Measurements from ENCODE around the gene RGS7.

RGS7 gene

GRCh38 chr1:240877605-240878004 is 479.4 kb downstream of the RGS7 start:
- no peak overlapping the region for H3K4me3 ChIP-seq (replicated peaks; ENCODE audit: low read depth, low read length)
- TF ChIP-seq CTCF (IDR thresholded peaks at IDR 0.05; ENCODE audit: low read depth, low read length, missing control alignments): no peak
- DNase-seq (ENCODE audit: extremely low read depth, low read depth): no peak

GRCh38 chr1:240876071-240876470 is 480.9 kb downstream of the RGS7 start:
- no peak overlapping the region for H3K4me3 ChIP-seq (replicated peaks; ENCODE audit: low read depth, low read length)
- DNase-seq (ENCODE audit: extremely low read depth, low read depth): no peak
- no peak for TF ChIP-seq CTCF (IDR thresholded peaks at IDR 0.05; ENCODE audit: low read depth, low read length, missing control alignments)

- DNase-seq (ENCODE audit: extremely low read depth, low read depth): no peak
- TF ChIP-seq CTCF (IDR thresholded peaks at IDR 0.05; ENCODE audit: low read depth, low read length, missing control alignments): no peak
- H3K4me3 ChIP-seq (replicated peaks; ENCODE audit: low read depth, low read length): no peak overlapping the region
Observed at GRCh38 chr1:240869071-240869470, 487.9 kb downstream of the RGS7 start.

GRCh38 chr1:240866724-240867123 is 490.3 kb downstream of the RGS7 start:
- no peak overlapping the region for H3K4me3 ChIP-seq (replicated peaks; ENCODE audit: low read depth, low read length)
- TF ChIP-seq CTCF (IDR thresholded peaks at IDR 0.05; ENCODE audit: low read depth, low read length, missing control alignments): no peak
- no peak for DNase-seq (ENCODE audit: extremely low read depth, low read depth)

- no peak overlapping the region for H3K4me3 ChIP-seq (replicated peaks; ENCODE audit: low read depth, low read length)
- no peak for DNase-seq (ENCODE audit: extremely low read depth, low read depth)
- TF ChIP-seq CTCF (IDR thresholded peaks at IDR 0.05; ENCODE audit: low read depth, low read length, missing control alignments): no peak
Observed at GRCh38 chr1:240860023-240860422, 497.0 kb downstream of the RGS7 start.

GRCh38 chr1:240854367-240854766 is 502.6 kb downstream of the RGS7 start:
- TF ChIP-seq CTCF (IDR thresholded peaks at IDR 0.05; ENCODE audit: low read depth, low read length, missing control alignments): no peak
- no peak overlapping the region for H3K4me3 ChIP-seq (replicated peaks; ENCODE audit: low read depth, low read length)
- no peak for DNase-seq (ENCODE audit: extremely low read depth, low read depth)

GRCh38 chr1:240847325-240847724 is 509.7 kb downstream of the RGS7 start:
- no peak overlapping the region for H3K4me3 ChIP-seq (replicated peaks; ENCODE audit: low read depth, low read length)
- no peak for TF ChIP-seq CTCF (IDR thresholded peaks at IDR 0.05; ENCODE audit: low read depth, low read length, missing control alignments)

More at GRCh38 chr1:240847325-240847724, 509.7 kb downstream of the RGS7 start:
- no peak for DNase-seq (ENCODE audit: extremely low read depth, low read depth)

Data from HFF-Myc (cell line).